ENCODE measurements around the gene HSPB2.

HSPB2 gene

DNA sequence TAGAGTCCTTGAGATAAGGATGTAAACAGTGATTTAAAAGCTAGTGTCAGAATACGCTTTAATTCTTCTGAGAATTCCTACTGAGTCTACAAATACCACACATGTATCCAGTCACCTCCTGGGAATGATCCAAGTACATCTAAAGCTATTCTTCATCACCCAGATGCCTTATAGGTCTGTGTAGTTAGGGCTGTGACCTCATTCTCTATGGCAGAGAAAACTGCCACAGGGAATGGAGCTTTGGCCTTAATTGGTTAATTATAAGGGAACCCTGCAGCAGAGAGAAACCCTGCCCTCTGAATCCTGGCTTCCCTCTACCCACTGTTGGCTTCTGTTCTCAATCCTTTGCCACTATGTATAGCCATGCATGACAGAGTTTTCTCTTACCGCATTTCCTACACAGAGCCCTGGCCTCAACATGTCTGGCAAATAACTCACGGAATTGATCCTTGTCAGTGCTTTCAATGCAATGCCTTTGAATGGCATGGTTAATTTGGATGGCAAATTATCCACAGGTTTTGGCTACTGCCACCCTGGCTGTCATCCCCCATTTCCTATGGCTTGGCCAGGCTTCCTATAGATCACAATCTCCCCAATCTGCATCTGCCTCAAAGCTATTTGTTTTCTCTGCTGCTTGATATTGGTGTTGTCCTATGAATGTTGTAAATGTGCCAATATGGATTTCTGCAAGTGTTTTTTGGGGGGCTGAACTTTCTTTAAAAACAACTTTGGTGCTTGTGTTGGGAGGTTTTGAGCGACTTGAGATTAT is 27.5 kb downstream of the HSPB2 start:
- peak; percentile 92 for DNase-seq

DNA sequence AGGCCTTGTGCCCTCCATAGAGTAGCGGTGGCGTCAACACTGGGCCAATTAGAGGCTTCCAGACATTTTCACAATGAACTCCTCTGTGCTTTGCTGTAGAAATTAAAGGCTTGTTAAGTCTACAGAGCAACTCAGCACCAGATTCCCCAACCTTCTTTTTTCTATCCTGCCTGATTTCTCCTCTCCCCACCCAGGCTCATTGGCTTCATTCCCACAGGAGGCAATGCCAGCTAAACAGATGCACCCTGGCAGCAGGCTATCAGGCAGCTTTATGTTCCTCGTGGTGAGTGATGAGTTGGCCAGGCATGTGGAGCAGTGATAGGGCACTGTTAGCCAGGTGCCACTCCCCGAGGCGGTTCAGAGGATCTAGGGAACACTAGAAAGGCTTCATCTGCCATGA is 29.4 kb downstream of the HSPB2 start:
- DNase-seq = no peak

DNA sequence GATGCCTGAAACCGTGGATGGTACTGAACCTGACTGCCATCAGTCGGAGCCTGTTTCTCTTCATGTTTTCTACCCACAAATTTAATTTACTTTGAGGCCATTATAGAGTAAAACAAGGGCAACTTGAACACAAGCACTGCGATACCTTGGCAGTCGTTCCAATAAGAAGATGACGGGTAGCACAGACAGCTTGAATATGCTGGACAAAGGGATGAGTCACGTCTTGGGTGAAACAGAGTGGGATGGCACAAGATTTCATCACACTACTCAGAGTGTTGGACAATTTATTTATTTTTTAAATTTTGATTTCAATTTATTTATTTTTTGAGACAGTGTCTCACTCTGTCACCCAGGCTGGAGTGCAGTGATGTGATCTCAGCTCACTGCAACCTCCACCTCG is 30.3 kb downstream of the HSPB2 start:
- no peak for DNase-seq

DNA sequence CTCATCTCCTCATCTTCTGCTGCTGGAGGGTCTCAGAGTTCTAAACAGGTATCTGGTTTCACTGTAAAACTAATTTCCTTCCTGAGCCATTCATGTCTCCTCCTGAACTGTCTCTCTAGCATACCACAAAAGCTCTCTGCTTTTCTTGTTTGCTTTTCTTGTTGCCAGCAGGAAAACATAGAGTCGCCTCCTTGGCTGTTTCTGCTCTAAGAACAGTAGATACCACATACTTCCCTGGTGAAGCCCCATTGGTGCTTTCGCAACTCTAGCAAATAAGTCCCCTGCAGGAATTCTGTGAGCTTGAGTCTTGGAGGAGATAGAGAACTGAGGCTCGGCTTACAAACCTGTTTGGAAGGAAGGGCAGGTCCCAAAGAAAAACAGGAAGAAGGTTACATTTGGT is 31.6 kb downstream of the HSPB2 start:
- peak; percentile 81 for DNase-seq

DNA sequence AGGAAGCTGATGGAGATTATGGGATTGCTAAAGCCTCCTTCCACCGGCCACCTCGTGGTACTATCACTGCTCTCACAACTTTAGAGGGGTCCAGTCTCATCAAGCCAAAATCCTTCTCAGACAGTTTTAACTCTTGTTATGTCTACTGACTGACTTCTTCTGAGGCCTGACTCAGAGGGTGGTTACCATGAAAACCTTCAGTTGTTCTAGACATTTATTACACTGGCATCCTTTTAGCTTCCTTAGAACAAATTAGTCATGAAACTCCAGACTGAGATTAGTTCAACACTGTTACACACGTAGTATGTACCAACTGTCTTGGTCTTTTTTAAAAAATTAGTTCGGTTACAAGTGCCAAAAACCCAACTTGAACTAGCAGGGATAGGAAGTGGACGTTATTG is 32.1 kb downstream of the HSPB2 start:
- peak; percentile 80 for DNase-seq

DNA sequence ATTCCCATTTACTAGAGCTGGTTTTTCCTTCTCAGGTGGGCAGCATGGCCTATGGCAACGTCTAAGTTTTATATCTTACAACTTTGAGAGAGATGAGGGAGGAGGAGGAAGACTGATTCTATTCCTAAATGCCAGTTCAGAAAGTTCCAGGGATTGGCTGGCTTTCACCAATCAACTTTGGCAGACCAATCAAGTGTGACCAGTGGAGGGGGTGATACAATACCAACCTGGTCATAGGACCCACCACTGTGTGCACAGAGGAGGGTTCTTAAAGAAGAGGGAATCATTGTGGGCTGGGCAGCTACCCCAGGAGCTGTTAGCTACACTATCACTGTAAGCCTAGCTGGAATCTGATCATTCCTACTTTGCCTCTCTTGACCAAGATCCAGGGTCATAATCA is 32.7 kb downstream of the HSPB2 start:
- no peak for DNase-seq

DNA sequence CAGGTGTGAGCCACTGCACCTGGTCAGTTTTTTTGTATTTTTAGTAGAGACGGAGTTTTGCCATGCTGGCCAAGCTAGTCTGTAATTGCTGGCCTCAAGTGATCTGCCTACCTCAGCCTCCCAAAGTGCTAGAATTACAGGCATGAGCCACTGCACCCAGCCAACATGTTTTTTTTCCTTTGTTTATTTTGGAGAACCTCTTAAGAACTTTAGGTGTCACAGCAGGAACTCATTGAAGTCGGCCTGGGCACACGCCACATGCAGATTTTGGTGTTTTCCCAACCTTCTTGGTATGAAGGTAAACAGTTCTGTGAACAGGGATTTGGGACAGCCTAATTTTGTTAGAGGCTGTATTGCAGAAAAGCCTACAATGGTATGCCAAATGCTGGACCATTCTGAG is 34.0 kb downstream of the HSPB2 start:
- DNase-seq = no peak

DNA sequence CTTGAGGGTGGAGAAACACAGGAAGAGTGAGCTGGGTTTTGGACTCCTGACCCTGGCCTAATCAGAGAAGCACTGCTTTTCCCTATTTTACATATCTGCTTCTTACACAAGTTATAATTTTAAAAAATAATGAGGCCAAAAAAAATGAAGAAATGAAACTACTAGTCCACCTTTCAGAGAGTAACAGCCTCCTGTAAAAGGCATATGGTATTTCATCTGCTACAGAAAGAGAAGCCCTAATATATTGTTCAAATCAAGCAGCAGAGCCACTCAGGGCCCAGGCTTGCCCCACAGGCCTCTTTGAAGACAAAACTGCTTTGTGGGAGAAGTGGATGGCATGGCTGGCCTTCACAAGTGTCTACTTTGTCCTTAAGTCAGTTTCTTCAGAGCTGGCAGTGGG is 34.6 kb downstream of the HSPB2 start:
- no peak for DNase-seq

DNA sequence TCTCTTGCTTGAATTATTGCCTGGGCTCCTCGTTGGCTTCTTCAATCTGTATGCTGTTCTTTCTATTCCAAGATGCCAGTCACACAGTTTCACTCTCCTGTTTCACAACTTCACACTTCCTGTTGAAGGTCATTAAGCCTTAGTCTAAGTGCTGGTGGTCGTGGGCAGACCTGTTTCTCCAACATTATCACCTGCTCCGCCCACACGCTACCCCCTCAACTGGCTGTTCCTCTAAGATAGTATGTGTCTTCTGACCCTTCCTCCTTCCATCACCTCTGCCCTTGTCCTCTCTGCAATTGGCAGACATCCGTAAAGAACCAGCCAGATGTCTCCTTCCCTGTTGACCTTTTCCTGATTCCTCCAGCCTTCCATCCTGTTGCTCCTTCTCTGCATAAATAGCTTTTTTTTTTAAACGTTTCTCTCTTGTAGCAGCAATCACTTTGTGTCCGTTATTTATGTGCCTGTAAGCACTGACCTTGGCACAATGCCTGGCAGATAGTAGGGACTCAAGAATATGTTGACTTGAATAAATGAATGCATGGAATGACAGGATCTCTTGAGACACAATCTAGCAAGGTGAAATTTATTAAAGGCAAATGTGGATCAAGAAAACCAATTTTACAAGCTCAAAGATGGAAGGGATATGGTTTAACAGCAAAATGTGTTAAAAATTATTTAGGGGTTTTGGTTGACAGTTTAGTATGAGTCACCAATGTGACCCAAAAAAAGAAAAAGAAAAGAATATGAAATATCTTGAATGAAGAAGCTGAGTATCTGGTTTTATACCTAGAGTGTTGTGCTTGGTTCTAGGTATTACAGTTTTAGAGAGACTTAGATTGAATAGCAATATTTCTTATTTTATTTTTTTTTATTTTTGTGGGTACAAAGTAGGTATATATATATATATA is 37.2 kb downstream of the HSPB2 start:
- no peak for DNase-seq

DNA sequence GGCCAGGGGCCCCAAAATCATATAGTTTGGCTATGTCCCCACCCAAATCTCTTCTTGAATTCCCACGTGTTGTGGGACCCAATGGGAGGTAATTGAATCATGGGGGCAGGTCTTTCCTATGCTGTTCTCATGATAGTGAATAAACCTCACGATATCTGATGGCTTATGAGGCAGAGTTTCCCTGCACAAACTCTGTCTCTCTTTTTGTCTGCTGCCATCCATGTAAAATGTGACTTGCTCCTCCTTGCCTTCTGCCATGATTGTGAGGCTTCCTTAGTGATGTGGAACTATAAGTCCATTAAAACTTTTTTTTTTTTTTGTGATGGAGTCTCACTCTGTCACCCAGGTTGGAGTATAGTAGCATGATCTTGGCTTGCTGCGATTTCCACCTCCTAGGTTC is 39.0 kb downstream of the HSPB2 start:
- no peak for DNase-seq

DNA sequence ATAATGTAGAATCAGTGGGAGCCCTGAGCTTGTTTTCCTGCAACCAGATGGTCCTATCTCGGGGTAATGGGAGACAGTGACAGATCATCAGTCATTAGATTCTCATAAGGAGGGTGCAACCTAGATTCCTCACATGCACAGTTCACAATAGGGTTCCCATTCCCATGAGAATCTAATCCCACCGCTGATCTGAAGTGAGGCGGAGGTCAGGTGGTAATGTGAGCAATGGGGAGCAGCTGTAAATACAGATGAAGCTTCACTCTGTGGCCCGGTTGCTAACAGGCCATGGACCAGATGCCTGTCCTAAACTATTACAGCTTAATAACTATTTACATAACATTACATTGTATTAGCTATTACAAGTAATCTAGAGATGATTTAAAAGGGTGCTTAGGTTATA is 41.6 kb downstream of the HSPB2 start:
- DNase-seq = no peak

DNA sequence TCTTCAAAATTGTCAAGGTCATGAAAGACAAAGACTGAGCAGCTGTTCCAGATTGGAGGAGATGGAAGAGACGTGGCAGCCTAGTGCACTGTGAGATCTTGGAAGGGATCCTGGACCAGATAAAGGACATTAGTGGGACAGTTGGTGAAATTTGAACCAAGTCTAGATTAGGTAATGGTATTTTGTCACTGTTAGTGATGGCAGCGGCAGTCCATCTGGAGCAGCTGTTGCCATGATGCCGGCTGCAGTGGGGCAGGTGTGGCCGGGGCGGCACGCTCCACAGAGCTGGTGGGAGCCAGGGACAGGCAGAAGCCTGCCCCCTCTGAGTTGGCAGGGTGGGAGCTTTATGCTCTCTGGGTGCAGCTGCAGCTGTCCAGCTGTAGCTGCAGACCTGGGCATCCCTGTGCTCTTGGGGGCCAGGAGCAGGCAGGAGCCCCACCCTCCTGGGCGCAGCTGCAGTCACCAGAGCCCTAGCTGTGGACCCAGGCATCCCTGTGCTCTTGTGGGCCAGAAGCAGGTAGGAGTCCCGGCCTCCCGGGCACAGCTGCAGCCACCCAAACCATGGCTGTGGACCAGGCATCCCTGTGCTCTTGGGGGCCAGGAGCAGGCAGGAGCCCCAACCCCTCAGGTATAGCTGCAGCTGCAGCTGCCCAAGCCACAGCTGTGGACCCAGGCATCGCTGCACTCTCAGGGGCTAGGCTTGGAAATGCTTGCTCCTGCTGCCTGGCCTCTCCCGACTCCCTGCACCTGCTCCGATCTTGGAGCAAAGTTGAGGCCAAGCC is 45.3 kb downstream of the HSPB2 start:
- DNase-seq = no peak

DNA sequence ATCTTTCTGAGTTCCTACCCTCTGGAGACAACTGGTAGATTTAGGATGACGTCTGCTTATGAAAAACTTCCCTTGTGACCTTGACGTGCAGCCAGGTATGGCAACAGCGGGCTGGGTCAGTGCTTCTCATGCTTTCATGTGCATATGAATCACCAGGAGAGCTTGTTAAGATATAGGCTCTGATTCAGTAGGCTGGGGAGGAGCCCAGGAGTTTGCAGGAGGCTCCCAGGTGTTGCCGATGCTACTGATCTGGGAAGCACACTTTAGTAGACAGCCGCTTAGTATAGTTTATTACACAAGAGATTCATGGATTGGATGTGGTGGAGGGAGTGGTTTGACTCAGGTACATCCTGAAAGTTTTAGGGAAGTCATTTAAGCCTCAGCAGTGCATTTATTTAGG is 48.4 kb downstream of the HSPB2 start:
- DNase-seq = no peak

DNA sequence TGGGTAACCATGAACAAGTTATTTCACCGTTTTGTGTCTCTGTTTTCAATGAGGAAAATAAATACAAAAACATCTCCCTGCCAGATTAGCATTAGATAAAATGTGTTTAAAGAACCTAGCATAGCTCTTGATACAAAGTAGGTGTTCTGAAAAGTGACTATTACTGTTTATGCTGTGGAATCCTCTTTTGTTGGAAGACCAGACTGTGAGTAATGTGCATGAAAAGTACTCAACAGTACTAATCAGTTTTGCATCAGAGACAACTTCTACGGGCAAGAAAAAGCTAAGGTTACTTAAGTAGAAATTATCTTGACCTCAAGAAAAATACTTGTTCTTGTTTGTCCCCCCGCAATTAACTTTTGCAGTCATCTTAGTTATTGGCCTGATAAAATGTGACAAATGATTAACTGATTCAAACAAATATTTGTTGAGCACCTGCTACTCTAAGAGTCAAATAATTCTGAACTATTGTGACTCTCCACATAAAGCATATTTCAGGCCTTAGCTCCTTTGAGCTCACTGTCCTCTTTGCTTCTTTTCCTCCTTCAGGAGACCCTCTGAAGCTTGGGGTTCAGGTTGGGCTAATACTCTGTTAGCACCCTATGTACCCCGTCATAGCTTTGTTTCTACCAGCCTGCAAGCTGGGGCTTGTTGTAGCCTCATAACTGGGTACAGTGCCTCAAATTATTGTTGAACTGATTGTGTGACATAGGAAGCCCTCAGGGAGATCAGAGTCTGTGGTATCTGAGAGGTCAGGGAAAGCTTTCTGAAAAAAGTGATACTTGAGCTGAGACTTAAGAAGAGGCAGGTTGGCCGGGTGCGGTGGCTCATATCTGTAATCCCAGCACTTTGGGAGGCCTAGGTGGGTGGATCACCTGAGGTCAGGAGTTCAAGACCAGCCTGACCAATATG is 49.1 kb downstream of the HSPB2 start:
- no peak for DNase-seq

Data from fibroblast of skin of right quadriceps (primary cell).